ENCODE results near the gene OR10J1. TPM values are rescaled to one million over a fixed set of nuclear protein-coding genes. Genes with fewer than 3 reads are reported as not detected.

Gene OR10J1
- total and polyA plus RNA-seq, 2 of the 8 experiments (the other 6 are each of a cell fraction or from before 2014, with no cell fraction given), result not detected

DNA sequence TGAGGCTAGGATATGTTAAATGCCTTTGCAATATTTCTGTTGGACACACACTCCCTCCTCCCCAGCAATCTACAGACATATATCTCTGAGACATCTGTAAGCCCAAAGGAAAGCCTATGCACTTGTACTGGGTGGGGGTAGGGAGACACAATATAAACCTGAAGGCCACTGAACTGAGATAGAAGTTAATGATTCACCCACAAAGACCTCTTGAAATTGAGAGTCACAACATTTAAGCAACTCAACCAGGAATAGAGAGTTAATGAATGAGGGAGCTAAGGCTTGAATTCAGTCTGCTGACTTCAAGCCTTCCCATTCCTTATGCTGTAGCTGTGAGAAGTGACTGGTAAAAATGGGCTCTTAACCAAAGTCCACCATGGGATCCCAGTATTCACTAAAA is 5.0 kb downstream of the OR10J1 start (continued):
- no peak for TF ChIP-seq CHD2 (IDR thresholded peaks at IDR 0.05; ENCODE audit: low read length)
- no peak for TF ChIP-seq RBBP5 (IDR thresholded peaks at IDR 0.05; ENCODE audit: borderline replicate concordance, low read depth, low read length)
- no peak for TF ChIP-seq EZH2 (IDR thresholded peaks at IDR 0.05; ENCODE audit: low read depth, low read length, severe bottlenecking)
- no peak for TF ChIP-seq POU5F1 (IDR thresholded peaks at IDR 0.05; ENCODE audit: low read depth, low read length)
- TF ChIP-seq TAF1 (IDR thresholded peaks at IDR 0.05; ENCODE audit: low read depth, low read length), result no peak
- TF ChIP-seq, protein P1, sequence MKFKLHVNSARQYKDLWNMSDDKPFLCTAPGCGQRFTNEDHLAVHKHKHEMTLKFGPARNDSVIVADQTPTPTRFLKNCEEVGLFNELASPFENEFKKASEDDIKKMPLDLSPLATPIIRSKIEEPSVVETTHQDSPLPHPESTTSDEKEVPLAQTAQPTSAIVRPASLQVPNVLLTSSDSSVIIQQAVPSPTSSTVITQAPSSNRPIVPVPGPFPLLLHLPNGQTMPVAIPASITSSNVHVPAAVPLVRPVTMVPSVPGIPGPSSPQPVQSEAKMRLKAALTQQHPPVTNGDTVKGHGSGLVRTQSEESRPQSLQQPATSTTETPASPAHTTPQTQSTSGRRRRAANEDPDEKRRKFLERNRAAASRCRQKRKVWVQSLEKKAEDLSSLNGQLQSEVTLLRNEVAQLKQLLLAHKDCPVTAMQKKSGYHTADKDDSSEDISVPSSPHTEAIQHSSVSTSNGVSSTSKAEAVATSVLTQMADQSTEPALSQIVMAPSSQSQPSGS (IDR thresholded peaks at IDR 0.05; ENCODE audit: low read length), result no peak
- no peak for TF ChIP-seq FOSL1 (IDR thresholded peaks at IDR 0.05; ENCODE audit: insufficient read depth, low read depth, low read length)
- no peak for TF ChIP-seq RAD21 (IDR thresholded peaks at IDR 0.05 in 1 of 2, conservative IDR thresholded peaks at IDR 0.05 in 1 of 2; ENCODE audit: low read depth in 2 of 2, low read length in 2 of 2)
- TF ChIP-seq NRF1 (IDR thresholded peaks at IDR 0.05; ENCODE audit: low read depth, low read length), result no peak
- TF ChIP-seq TAF7 (optimal IDR thresholded peaks at IDR 0.05; ENCODE audit: borderline replicate concordance, low read depth, low read length), result no peak
